Measurements from ENCODE around the gene LUZP2. TPM values are rescaled to one million over a fixed set of nuclear protein-coding genes. Genes with fewer than 3 reads are reported as not detected.
A peak's percentile ranks its signal among the peaks of the same experiment; 100 is the strongest.

LUZP2 gene
- total and polyA plus RNA-seq, 4 donors = 0.05 TPM; not detected in 3

DNA sequence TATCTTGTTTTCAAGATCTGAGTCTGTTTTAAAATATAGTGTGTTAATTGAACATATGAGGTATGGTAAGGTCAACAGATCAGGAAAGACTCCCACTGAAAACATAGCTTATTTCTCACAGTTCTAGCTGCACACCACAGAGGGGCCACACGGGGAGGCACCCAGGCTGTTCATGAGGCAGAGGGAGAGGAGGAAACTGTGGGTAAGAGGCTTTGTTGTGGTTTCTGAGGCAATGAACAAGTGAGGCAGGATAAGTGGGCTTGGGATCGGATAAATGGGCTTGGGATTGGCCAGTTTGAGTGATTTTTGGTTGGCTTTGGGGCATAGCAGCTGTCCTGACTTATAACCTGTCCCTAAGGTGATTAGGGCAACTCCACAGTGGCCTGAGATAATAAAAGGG, 242.1 kb downstream of the LUZP2 start:
- DNase-seq (ENCODE audit: low spot score) = no peak
- Histone ChIP-seq H3K9ac (ENCODE audit: low read depth in 1 of 2, low read length in 2 of 2) (no peak overlapping the region), H3K4me3 (ENCODE audit: low read depth in 1 of 3, low read length in 3 of 3) (no peak overlapping the region), H3K36me3 (ENCODE audit: control insufficient read depth in 4 of 4, insufficient read depth in 3 of 4, low read depth in 1 of 4, low read length in 3 of 4) (no peaks in the 10 kb centered on the region), H3K27ac (ENCODE audit: low read depth in 1 of 2, low read length in 2 of 2) (peak overlapping the region in 1 of 2 donors; percentile 50), H3K4me1 (ENCODE audit: control insufficient read depth in 4 of 4, insufficient read depth in 4 of 4, low read length in 3 of 4) (peaks cover 0 to 13% (median 2%) of the 10 kb centered on the region in 4 donors), H3K9me3 (ENCODE audit: control insufficient read depth in 4 of 4, low read length in 3 of 4) (no peaks in the 10 kb centered on the region), H3K27me3 (ENCODE audit: control insufficient read depth in 4 of 4, insufficient read depth in 4 of 4, low read length in 3 of 4) (no peaks in the 10 kb centered on the region)
- TF ChIP-seq YY1 (IDR thresholded peaks at IDR 0.05) = no peak
- TF ChIP-seq SP1 (IDR thresholded peaks at IDR 0.05) = no peak
- no peak for TF ChIP-seq JUND (IDR thresholded peaks at IDR 0.05)
- TF ChIP-seq, protein P1, sequence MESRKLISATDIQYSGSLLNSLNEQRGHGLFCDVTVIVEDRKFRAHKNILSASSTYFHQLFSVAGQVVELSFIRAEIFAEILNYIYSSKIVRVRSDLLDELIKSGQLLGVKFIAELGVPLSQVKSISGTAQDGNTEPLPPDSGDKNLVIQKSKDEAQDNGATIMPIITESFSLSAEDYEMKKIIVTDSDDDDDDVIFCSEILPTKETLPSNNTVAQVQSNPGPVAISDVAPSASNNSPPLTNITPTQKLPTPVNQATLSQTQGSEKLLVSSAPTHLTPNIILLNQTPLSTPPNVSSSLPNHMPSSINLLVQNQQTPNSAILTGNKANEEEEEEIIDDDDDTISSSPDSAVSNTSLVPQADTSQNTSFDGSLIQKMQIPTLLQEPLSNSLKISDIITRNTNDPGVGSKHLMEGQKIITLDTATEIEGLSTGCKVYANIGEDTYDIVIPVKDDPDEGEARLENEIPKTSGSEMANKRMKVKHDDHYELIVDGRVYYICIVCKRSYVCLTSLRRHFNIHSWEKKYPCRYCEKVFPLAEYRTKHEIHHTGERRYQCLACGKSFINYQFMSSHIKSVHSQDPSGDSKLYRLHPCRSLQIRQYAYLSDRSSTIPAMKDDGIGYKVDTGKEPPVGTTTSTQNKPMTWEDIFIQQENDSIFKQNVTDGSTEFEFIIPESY (IDR thresholded peaks at IDR 0.05) = no peak
- no peak for TF ChIP-seq EGR1 (IDR thresholded peaks at IDR 0.05; ENCODE audit: low read depth in 2 of 2)
- TF ChIP-seq, protein P2, sequence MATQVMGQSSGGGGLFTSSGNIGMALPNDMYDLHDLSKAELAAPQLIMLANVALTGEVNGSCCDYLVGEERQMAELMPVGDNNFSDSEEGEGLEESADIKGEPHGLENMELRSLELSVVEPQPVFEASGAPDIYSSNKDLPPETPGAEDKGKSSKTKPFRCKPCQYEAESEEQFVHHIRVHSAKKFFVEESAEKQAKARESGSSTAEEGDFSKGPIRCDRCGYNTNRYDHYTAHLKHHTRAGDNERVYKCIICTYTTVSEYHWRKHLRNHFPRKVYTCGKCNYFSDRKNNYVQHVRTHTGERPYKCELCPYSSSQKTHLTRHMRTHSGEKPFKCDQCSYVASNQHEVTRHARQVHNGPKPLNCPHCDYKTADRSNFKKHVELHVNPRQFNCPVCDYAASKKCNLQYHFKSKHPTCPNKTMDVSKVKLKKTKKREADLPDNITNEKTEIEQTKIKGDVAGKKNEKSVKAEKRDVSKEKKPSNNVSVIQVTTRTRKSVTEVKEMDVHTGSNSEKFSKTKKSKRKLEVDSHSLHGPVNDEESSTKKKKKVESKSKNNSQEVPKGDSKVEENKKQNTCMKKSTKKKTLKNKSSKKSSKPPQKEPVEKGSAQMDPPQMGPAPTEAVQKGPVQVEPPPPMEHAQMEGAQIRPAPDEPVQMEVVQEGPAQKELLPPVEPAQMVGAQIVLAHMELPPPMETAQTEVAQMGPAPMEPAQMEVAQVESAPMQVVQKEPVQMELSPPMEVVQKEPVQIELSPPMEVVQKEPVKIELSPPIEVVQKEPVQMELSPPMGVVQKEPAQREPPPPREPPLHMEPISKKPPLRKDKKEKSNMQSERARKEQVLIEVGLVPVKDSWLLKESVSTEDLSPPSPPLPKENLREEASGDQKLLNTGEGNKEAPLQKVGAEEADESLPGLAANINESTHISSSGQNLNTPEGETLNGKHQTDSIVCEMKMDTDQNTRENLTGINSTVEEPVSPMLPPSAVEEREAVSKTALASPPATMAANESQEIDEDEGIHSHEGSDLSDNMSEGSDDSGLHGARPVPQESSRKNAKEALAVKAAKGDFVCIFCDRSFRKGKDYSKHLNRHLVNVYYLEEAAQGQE (IDR thresholded peaks at IDR 0.05) = no peak
- TF ChIP-seq HNF4A (conservative IDR thresholded peaks at IDR 0.05) = no peak
- no peak for TF ChIP-seq FOXA1 (IDR thresholded peaks at IDR 0.05)
- TF ChIP-seq, protein P3, sequence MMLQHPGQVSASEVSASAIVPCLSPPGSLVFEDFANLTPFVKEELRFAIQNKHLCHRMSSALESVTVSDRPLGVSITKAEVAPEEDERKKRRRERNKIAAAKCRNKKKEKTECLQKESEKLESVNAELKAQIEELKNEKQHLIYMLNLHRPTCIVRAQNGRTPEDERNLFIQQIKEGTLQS (IDR thresholded peaks at IDR 0.05) = no peak
- TF ChIP-seq NR2F2 (IDR thresholded peaks at IDR 0.05) = no peak
- TF ChIP-seq RAD21 (IDR thresholded peaks at IDR 0.05) = no peak
- no peak for TF ChIP-seq GABPA (IDR thresholded peaks at IDR 0.05 in 1 of 2, conservative IDR thresholded peaks at IDR 0.05 in 1 of 2)
- no peak for TF ChIP-seq FOXA2 (IDR thresholded peaks at IDR 0.05)
- WGBS = 86% methylated on average over 2 of the region's 2 CpGs

DNA sequence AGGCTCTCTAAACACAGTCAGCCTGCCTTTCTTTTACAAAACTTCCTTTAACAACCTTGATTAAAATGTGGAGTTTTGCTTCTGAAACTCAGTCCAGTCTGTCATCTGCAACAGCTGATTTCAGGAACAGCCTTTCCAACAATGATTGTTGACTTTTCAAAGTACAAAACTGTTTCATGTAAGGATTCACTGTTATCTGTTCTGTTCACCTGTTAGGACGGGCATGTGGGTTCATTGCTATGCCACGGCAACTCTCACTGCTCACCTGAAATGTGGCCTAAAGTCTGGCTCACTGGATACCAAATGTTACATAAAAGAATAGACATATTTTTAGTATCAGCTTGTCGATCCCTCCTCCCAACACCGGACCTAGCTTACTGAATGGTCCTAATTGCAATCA, 242.8 kb downstream of the LUZP2 start:
- DNase-seq (ENCODE audit: low spot score) = no peak
- Histone ChIP-seq H3K36me3 (ENCODE audit: control insufficient read depth in 4 of 4, insufficient read depth in 3 of 4, low read depth in 1 of 4, low read length in 3 of 4) (no peaks in the 10 kb centered on the region), H3K9ac (ENCODE audit: low read depth in 1 of 2, low read length in 2 of 2) (no peak overlapping the region), H3K27me3 (ENCODE audit: control insufficient read depth in 4 of 4, insufficient read depth in 4 of 4, low read length in 3 of 4) (no peaks in the 10 kb centered on the region), H3K4me3 (ENCODE audit: low read depth in 1 of 3, low read length in 3 of 3) (no peak overlapping the region), H3K9me3 (ENCODE audit: control insufficient read depth in 4 of 4, low read length in 3 of 4) (no peaks in the 10 kb centered on the region), H3K27ac (ENCODE audit: low read depth in 1 of 2, low read length in 2 of 2) (peak overlapping the region; percentile 29 to 50), H3K4me1 (ENCODE audit: control insufficient read depth in 4 of 4, insufficient read depth in 4 of 4, low read length in 3 of 4) (peaks cover 0 to 13% (median 2%) of the 10 kb centered on the region in 4 donors)
- WGBS = 34% methylated on average over 4 of the region's 4 CpGs
- TF ChIP-seq RAD21 (IDR thresholded peaks at IDR 0.05) (peak; percentile 26 to 48), SP1 (IDR thresholded peaks at IDR 0.05) (peak; percentile 55), TAF1 (conservative IDR thresholded peaks at IDR 0.05) (no peak), RXRA (IDR thresholded peaks at IDR 0.05) (peak; percentile 27 to 69), FOXA2 (IDR thresholded peaks at IDR 0.05) (peak; percentile 71), NR2F2 (IDR thresholded peaks at IDR 0.05) (no peak), YY1 (IDR thresholded peaks at IDR 0.05) (peak; percentile 39), FOXA1 (IDR thresholded peaks at IDR 0.05) (peak; percentile 16), HNF4A (conservative IDR thresholded peaks at IDR 0.05) (peak; percentile 50 to 78)
- TF ChIP-seq, protein P3 (IDR thresholded peaks at IDR 0.05) = no peak
- TF ChIP-seq, protein P4, sequence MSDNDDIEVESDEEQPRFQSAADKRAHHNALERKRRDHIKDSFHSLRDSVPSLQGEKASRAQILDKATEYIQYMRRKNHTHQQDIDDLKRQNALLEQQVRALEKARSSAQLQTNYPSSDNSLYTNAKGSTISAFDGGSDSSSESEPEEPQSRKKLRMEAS (IDR thresholded peaks at IDR 0.05) = peak; percentile 25
- TF ChIP-seq, protein P1 (IDR thresholded peaks at IDR 0.05) = peak; percentile 23

Data from liver (tissue), 9 donors.